Measurements from ENCODE around the gene TOGARAM1.

The TOGARAM1 gene, protein sequence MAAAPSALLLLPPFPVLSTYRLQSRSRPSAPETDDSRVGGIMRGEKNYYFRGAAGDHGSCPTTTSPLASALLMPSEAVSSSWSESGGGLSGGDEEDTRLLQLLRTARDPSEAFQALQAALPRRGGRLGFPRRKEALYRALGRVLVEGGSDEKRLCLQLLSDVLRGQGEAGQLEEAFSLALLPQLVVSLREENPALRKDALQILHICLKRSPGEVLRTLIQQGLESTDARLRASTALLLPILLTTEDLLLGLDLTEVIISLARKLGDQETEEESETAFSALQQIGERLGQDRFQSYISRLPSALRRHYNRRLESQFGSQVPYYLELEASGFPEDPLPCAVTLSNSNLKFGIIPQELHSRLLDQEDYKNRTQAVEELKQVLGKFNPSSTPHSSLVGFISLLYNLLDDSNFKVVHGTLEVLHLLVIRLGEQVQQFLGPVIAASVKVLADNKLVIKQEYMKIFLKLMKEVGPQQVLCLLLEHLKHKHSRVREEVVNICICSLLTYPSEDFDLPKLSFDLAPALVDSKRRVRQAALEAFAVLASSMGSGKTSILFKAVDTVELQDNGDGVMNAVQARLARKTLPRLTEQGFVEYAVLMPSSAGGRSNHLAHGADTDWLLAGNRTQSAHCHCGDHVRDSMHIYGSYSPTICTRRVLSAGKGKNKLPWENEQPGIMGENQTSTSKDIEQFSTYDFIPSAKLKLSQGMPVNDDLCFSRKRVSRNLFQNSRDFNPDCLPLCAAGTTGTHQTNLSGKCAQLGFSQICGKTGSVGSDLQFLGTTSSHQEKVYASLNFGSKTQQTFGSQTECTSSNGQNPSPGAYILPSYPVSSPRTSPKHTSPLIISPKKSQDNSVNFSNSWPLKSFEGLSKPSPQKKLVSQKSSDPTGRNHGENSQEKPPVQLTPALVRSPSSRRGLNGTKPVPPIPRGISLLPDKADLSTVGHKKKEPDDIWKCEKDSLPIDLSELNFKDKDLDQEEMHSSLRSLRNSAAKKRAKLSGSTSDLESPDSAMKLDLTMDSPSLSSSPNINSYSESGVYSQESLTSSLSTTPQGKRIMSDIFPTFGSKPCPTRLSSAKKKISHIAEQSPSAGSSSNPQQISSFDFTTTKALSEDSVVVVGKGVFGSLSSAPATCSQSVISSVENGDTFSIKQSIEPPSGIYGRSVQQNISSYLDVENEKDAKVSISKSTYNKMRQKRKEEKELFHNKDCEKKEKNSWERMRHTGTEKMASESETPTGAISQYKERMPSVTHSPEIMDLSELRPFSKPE (N-terminal part only)

DNA sequence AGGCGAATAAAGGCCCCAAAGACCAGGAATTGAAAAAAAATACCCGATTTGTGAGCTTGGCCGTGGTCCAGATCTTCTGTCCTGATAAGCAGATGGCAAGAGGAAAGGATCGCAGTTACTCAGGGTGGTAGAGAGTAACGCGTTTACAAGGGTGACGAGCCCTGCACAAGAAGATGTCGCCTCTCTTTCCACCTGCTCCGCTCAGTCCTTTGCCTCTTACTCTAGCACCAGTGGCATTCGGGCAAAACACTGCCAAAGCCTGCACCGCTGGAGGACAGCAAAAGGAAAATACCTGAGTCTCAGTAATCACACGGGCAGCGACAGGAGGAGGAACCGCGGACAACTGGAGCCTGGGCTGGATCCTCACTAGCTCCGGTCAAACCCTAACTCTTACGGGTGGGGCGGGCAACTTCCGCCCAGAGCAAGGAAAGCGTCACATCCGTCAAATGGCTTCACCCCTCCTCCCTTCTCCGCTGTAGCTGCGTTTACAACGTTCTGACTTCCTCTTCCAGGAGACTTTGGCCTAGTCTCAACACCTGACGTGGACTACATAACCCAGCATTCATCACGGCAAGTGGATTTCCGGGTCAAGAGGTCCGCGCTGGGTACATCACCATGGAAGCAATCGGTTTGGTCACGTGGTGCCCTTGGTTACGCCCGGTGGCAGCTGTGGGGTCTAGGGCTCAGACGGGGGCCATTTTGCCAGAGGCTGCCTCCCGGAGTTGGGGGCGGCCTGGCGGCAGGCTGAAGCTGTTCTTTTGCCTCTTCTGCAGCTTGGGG, at the start of gene TOGARAM1, which contains the start of gene KLHL28:
TOGARAM1 (plus strand) TSS at position 637 of the 780 bp plus-strand sequence. CDS start 232 bp downstream, outside the sequence.
KLHL28 (minus strand) TSS at position 394 of the 780 bp plus-strand sequence. CDS start 16,019 bp downstream, outside the sequence.
- in situ Hi-C loops (cut with HindIII; ENCODE audit: low sequenced_read_pairs) = no loop called here

DNA sequence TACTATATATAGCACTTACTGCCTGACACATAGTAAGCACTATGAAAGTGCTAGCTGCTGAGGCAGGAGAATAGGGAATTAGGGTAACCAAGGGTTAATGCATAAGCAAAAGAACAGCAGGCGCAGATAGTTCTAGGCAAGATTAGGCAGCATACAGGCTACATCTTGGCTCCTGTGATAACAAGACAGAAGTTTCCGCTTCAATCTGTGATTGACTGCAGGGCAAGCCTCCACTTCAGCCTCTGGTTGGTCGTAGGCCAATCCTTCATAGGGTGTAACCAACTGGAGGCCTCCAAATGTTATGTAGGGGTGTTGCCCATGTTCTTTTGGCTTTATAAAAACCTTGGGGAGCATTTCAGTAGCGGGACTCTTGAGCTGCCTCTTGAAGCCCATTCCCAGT, 47.1 kb upstream of the TOGARAM1 start:
- in situ Hi-C loops (cut with HindIII; ENCODE audit: low sequenced_read_pairs) = no loop called here

DNA sequence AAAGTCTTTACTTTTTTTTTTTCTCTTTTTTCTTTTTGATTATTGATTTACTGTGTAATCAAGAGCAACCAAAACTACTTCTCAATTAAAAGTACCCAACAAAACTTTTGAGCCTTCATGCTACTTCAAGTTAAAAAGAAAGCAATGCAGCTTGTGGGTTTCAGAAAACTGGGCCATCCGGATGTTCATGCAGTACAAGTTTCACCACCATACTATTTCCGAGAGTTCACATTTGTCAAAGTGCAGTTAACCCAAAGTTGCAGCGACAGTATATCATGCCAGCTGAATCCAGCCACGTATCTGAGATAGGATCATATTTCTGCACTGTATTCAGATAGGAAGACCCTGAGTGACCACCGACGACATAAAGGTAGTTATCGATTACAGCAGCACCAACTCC, 33.2 kb upstream of the TOGARAM1 start:
- in situ Hi-C loops (cut with HindIII; ENCODE audit: low sequenced_read_pairs) = no loop called here

DNA sequence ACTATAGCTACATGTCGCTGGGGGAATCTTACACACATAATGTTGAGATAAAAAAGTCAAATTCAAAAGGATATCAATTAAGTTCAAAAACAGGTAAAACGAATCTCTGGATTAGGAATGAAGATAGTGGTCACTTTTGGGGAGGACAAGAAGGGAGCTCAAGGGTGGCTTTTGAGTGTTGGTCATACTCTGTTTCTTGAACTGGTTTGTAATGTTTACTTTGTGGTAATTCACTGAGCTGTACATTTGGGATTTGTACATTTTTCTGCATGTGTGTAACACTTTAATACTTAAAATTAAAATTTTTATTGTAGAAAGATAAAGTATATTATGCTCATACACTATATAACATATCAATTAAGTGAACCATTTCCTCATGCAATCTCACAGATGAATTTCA, 26.8 kb upstream of the TOGARAM1 start:
- in situ Hi-C loops (cut with HindIII; ENCODE audit: low sequenced_read_pairs) = no loop called here

DNA sequence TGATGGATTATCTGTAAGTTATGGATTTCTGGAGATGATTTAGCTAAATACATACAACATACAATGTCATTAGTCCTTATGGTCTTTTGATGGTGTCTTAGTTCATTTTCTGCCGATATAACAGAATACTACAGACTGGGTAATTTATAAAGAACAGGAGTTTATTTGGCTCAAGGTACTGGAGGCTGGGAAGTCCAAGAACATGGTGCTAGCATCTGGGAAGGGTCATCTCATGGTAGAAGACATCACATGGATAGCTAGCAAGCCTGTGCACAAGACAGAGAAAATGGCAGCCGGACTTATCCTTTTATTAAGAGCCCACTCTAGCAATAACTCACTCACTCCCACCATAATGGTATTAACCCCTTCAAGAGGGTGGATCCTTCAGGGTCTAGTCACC, 24.4 kb upstream of the TOGARAM1 start:
- in situ Hi-C loops (cut with HindIII; ENCODE audit: low sequenced_read_pairs) = no loop called here

DNA sequence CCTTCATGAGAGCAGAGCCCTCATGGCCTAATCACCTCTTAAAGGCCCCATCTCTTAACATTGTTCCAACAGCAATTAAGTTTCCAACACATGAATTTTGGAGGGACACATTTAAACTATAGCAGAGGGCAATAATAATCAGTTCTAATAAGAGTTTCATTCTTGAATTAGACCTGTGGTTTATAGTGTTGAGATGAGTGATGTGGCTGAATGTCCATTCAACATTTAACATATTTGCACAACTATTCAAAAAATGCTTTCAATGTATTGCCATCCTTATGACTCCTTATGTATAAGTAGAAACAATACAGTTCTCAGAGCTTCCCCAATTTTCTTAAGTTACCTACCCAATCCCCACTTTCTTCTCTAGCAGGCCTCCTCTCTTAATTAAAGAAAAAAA, 21.8 kb upstream of the TOGARAM1 start:
- in situ Hi-C loops (cut with HindIII; ENCODE audit: low sequenced_read_pairs) = no loop called here

DNA sequence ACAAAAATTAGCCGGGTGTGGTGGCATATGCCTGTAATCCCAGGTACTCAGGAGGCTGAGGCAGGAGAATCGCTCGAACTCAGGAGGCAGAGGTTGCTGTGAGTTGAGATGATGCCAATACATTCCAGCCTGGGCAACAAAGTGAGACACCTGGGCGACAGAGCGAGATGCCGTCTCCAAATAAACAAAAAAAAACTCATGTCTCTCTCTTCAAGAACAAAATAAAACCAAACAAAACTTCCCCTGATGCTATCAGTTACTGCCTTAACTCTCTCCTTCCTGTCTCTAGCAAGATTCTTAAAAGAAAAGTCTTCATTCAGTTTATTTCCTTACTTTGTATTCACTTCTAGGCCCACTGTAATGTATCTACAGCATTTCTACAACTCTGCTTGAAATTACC, 21.0 kb upstream of the TOGARAM1 start:
- in situ Hi-C loops (cut with HindIII; ENCODE audit: low sequenced_read_pairs) = no loop called here

DNA sequence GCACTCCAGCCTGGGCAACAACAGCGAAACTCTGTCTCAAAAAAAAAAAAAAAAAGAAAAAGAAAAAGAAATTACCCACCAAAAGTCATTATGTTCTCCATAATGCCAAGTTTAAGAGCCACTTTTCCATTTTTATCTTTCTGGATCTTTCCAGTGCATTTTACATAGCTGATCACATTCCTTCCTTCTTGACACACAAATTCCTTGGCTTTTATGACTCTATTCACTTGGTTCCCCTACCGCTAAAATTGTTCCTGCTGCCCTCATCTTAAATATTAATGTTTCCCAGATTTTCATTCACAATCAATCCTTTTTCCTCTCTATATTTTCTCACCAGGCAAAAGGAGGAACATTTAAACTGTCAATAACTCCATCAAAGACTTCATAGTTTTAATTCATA, 20.4 kb upstream of the TOGARAM1 start:
- in situ Hi-C loops (cut with HindIII; ENCODE audit: low sequenced_read_pairs) = no loop called here

DNA sequence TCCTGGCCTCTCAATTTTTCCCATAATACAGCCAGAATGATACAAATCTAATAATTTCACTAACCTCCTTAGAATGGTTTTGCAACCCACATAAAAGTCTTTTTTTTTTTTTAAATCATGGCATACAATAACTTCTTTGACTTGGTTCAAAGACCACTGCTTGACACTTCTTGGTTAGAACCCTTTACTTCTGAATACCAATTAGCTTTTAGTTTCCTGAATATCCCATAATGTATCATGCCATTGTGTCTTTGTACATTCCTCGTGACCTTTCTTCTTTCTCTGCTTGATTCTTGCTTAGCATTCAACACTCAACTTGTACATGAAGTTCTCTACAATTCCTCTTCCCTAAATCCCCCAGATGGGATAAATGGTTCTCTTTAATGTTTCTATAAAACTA, 19.6 kb upstream of the TOGARAM1 start:
- in situ Hi-C loops (cut with HindIII; ENCODE audit: low sequenced_read_pairs) = no loop called here

DNA sequence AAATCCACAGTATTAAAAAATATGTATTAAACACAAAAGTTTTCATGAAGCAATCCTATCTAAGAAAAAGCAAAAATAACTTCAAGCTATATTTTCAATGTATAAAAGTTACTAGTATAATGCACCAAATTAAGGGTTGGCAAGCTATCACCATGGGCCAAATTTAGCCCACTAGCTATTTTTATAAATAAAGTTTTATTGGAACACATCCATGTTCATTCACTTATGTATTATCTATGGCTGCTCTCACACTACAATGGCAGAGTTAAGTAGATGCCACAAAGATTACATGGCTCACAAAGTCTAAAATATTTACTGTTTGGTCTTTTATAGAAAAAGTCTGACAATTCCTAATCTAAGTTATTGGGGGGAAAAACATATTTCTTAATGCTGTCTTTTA, 17.9 kb upstream of the TOGARAM1 start:
- in situ Hi-C loops (cut with HindIII; ENCODE audit: low sequenced_read_pairs) = no loop called here

DNA sequence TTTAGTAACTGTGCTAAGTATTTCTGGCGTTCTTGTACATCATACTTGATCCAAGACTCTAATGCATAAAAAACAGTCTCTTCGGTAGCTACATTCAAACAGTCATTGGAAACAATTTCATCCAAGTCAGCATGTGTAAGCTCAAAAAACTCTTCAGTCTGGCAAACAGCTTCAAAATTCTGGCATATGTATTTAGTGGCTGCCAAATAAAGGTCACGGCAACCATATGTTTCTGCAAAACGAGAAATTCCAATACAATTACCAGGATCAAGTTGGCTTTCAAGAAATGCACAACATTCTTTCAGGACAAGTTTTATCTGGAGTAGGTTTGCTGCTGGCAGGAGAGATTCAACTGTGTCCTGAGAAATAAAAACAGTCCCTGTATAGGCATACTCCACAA, 16.7 kb upstream of the TOGARAM1 start:
- in situ Hi-C loops (cut with HindIII; ENCODE audit: low sequenced_read_pairs) = no loop called here

DNA sequence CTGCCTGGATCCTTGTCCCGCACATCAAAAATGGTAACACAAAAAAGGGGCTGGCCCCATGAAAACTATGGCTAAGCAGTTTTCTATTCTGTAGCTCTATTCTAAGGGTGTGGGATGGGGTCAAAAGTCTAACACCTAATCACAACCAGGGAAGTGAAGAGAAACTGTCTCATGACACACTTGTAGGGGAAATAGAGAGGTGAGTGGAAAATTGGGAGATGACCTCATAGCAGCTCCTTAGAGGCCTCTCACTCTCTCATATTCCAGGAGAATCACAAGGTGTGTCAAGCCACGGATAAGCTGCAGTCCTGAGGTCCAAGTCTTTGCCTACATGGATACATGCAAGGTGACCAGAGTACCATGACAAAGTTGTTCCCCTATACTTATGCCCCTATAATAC, 10.9 kb upstream of the TOGARAM1 start:
- in situ Hi-C loops (cut with HindIII; ENCODE audit: low sequenced_read_pairs) = no loop called here

DNA sequence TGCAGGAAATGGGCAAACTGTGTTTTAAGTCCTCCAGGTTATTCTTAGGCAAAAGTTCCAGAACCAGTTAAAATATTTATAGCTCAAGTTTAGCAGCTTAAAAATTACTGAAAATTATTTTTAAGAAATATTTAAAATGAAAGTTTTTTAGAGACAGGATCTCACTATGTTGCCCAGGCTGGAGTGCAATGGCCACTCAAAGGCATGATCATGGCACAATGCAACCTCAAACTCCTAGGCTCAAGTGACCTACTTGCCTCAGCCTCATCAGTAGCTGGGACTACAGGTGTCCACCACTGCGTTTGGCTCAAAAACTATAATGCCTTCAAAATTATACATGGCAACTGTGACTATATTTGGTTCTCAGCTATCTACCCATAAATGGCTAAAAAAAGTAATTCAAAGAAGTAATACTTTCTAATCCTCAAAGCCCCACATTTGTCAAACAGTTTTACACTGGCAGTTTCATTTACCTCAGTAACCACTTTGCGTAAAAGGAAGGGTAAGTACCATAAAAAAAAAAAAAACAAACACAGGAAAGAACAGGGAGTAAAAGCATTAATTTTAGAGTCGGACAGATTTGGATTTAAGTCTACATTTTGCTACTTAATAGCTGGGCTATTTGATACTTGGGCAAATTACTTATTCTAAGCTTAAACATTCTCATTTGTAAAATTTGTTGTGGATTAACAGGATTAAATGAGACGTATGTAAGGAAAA, 9.4 kb upstream of the TOGARAM1 start:
- in situ Hi-C loops (cut with HindIII; ENCODE audit: low sequenced_read_pairs) = no loop called here

DNA sequence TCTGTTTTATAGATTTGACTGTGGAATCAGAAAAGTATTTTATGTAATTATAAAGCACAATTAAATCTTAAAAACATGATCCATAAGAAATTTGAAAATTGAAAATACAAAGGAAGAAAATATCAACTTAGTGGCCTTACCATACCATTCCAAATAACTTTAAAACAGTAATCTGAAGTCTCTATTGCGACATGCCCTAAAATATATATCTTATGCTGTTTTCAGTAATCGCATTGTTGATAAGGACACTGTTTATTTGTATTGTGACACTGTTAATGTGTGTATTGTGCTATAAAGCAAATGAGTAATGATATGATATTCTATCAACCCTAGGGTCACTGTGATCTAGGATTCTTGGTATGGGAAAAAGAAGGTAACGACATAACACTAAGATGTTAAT, 7.2 kb upstream of the TOGARAM1 start:
- in situ Hi-C loops (cut with HindIII; ENCODE audit: low sequenced_read_pairs) = no loop called here

DNA sequence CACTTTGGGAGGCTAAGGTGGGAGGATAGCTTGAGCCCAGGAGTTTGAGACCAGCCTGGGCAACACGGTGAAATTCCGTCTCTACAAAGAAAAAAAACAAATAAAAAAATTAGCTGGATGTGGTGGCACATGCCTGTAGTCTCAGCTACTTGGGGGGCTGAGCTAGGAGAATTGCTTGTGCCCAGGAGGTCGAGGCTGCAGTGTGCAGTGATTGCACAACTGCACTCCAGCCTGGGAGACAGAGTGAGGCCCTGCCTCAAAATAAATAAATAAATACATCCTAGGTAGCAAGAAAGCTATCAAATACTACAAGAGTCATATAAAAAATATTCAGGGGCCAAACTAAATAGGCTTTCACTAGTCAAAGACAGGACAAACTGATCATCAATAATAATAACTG, 6.5 kb upstream of the TOGARAM1 start:
- in situ Hi-C loops (cut with HindIII; ENCODE audit: low sequenced_read_pairs) = no loop called here

DNA sequence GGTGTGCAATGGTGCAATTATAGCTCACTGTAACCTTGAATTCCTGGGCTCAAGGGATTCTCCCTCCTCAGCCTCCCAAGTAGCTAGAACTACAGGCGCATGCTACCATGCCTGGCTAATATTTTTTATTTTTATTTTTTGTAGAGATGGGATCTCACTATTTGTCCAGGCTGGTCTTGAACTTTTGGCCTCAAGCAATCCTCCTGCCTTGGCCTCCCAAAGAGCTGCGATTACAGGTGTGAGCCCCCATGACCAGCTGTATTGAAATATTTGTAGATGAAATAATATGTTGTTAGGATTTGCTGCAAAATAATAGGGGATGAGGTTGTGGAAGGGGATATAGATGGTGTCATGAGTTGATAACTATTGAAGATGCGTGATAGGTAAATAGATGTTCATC, 5.1 kb upstream of the TOGARAM1 start:
- in situ Hi-C loops (cut with HindIII; ENCODE audit: low sequenced_read_pairs) = no loop called here

DNA sequence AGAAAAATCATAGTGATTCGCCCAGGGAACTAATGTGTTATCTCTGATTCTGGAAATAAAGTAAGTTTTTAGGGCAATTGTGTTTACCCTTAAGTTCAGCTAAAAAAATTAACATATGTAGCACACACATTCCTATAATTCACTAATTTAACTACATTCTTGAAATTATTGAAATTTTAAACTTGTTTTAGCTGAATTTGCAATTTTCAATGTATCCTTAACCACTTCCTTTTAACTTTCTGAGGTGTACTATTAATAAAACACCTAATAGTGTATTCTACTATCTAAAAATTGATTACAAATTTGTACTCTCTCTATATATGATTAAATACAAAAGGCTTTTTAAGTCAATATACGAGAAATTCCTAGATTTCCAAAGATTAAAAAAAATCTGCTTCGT, 2.5 kb upstream of the TOGARAM1 start:
- in situ Hi-C loops (cut with HindIII; ENCODE audit: low sequenced_read_pairs) = no loop called here

DNA sequence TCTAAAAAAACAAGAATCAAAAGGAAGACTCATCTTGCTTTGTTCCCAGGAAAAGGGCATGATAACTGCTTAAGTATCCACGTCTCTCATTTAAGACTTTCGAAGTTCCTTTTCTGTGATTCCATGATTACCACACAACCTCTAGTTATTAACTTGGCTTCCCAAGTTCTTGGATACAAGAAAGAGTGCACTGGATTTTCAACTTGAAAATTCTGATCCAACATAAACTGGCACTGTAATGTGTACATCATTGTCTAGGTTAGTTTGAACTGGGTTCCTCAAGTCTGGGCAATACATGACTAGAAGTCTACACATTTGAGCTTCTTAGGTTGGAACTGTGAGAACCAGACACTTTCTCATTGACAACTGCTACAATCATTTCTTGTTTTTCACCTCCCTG, 1.8 kb upstream of the TOGARAM1 start:
- in situ Hi-C loops (cut with HindIII; ENCODE audit: low sequenced_read_pairs) = no loop called here

DNA sequence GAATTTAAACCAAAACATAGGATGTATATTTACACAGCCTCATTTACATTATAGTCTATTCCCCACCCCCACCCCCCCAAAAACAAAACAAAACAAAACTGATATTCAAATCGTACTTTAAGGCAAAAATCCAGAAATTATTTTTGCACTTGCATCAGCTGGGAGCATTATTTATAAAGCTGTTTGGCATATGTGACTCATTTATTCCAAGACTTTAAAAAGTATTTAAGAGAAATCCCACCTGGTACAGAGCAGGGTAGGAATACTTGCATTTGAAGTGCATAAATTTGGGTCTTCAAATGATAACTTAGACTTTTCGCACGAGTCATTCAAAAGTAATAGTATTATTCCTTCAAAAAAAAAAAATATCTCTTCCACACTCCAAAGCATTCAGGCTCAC, 1.3 kb upstream of the TOGARAM1 start:
- in situ Hi-C loops (cut with HindIII; ENCODE audit: low sequenced_read_pairs) = no loop called here

DNA sequence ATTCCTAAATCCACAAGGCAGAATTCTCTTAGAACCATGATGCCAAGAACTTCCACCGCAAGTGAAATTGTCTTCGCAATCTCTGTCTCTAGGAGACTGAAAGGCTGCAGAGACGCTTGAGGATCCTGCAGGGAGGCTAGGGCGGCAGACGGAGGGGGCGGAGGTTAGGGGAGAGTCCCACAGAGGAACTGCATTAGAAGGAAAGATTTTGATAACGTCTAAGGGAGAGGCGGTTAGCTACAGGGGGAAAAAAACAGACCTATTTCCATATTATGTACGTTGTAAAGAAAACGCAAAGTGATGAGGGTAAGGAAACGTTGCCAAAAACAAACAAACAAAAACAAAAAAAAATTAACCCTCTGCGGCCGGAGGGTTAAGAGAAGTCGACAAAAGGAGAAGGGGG, 838 bp upstream of the TOGARAM1 start:
- in situ Hi-C loops (cut with HindIII; ENCODE audit: low sequenced_read_pairs) = no loop called here

Data from endothelial cell of hepatic sinusoid (primary cell).